Body of pancreas (tissue), 4 donors: ENCODE data around the gene XCR1.

ENCODE experiments used
- POLR2A ChIP-seq, 3 donors: fragments of 450-650 bp; IDR thresholded peaks; one replicate each; pipeline ENCODE4 v1.6.1; 2016; ENCODE audit warnings: antibody characterized with exemption in 3 of 3, mild to moderate bottlenecking in 2 of 3
- TF ChIP-seq, protein P1 (sequence below), 7 experiments: fragments of 450-650 bp in 4 of 7; fragments of 200-600 bp in 3 of 7; sonication (generic) in 3 of 7; IDR thresholded peaks; one replicate each; pipeline ENCODE4 v1.5.1; 2016 to 2019; ENCODE audit warnings: antibody characterized with exemption in 7 of 7

DNA sequence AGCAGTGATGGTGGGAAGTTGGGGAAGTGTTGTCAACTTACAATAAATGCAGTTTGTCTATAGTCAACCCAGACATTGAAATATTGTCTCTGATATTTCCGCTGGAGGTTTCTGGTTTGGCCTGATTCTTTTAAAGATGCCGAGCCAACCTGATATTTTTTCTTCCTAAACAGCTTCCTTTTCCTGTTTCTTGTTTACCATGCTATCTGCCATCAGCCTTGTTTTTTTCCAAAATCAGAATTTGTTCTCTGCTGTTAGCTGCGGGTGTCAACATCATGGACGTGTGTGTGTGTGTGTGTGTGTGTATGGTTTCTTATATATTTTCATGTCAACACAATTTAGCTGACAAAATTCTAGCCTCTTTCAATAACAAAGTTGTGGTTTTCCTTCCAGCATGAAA, 41.2 kb upstream of the XCR1 start:
- TF ChIP-seq POLR2A (IDR thresholded peaks at IDR 0.05) = no peak
- TF ChIP-seq, protein P1, sequence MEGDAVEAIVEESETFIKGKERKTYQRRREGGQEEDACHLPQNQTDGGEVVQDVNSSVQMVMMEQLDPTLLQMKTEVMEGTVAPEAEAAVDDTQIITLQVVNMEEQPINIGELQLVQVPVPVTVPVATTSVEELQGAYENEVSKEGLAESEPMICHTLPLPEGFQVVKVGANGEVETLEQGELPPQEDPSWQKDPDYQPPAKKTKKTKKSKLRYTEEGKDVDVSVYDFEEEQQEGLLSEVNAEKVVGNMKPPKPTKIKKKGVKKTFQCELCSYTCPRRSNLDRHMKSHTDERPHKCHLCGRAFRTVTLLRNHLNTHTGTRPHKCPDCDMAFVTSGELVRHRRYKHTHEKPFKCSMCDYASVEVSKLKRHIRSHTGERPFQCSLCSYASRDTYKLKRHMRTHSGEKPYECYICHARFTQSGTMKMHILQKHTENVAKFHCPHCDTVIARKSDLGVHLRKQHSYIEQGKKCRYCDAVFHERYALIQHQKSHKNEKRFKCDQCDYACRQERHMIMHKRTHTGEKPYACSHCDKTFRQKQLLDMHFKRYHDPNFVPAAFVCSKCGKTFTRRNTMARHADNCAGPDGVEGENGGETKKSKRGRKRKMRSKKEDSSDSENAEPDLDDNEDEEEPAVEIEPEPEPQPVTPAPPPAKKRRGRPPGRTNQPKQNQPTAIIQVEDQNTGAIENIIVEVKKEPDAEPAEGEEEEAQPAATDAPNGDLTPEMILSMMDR (IDR thresholded peaks at IDR 0.05) = no peak
